Mucosa of descending colon (tissue), 3 donors: ENCODE data around the gene RUNX1. TPM values are rescaled to one million over a fixed set of nuclear protein-coding genes. Genes with fewer than 3 reads are reported as not detected.

Experiments
- ATAC-seq: fragments of 200-7000 bp; cut with Tn5 transposase; one replicate; pipeline ENCODE4 v1.9.1; 2020; ENCODE audit warnings: mild to moderate bottlenecking, moderate library complexity
- DNase-seq, 3 donors: peaks; one replicate each; pipeline ENCODE4 v3.0.0-alpha.2; 2020
- H3K36me3 ChIP-seq: fragments of 200-600 bp; one replicate; pipeline ENCODE4 v1.8.0; 2021; ENCODE audit warnings: low read depth, mild to moderate bottlenecking
- H3K4me1 ChIP-seq: fragments of 200-600 bp; one replicate; pipeline ENCODE4 v1.8.0; 2021; ENCODE audit warnings: low read depth, mild to moderate bottlenecking
- H3K4me3 ChIP-seq: fragments of 200-600 bp; one replicate; pipeline ENCODE4 v1.8.0; 2021; ENCODE audit warnings: mild to moderate bottlenecking
- H3K9me3 ChIP-seq: fragments of 200-600 bp; one replicate; pipeline ENCODE4 v1.8.0; 2021; ENCODE audit warnings: mild to moderate bottlenecking
- CTCF ChIP-seq: fragments of 200-600 bp; IDR thresholded peaks from one replicate; pipeline ENCODE4 v1.8.0; 2022; ENCODE audit warnings: antibody characterized with exemption, mild to moderate bottlenecking
- intact Hi-C, 2 donors: fragments of 100-400 bp; cut with DNase I in 1 of 2; cut with micrococcal nuclease in 1 of 2; formaldehyde crosslinking; loops; one replicate each; pipeline versions ENCODE4 v1.11.0 to v1.11.1; 2022; cut with DNase I, micrococcal nuclease
- total RNA-seq, 3 donors: library from RNA; stranded (reverse); fragmentation: NEBNext Ultra II Directional in 2 of 3; extraction: Animal tissue kit (Norgen Biotek cat#: 25700) in 2 of 3; gene quantifications; one replicate each; pipeline versions ENCODE4 v1.2.1 to v1.2.4, GENCODE V29; 2021 to 2023
- donor health status: DM: no; HTN: no; CAD: no; lungs with moderate emphysema.
- donor health status: DM: no; HTN: no; CAD: no.
- donor health status: DM: no; HTN: yes; CAD: no.

Gene RUNX1
- total RNA-seq, 3 donors from 2014 or later, result 16.5 to 29.4 (median 24.0) TPM

- DNase-seq, result peak; percentile 56 to 73 (median 62)
- peak; percentile 73 for TF ChIP-seq CTCF
- Histone ChIP-seq H3K36me3 (no peaks in the 10 kb centered on the region), H3K4me1 (peaks cover 6% of the 10 kb centered on the region), H3K9me3 (no peaks in the 10 kb centered on the region), H3K4me3 (no peak overlapping the region)
- intact Hi-C loops, result loop anchor here (10.0 kb wide), 2 partner anchors 129 to 649 kb away; no protein-coding TSS in a partner anchor
- peak; percentile 92 for ATAC-seq
These were observed 303.4 kb downstream of the RUNX1 start for GRCh38 chr21:34745557-34746255.

GRCh38 chr21:34744801-34745200 is 304.3 kb downstream of the RUNX1 start:
- ATAC-seq (no peak), DNase-seq (no peak)
- H3K36me3 ChIP-seq, result no peaks in the 10 kb centered on the region
- intact Hi-C loops, result loop anchor here (10.0 kb wide), 2 partner anchors 130 to 650 kb away; no protein-coding TSS in a partner anchor
- no peak for TF ChIP-seq CTCF
- no peaks in the 10 kb centered on the region for H3K9me3 ChIP-seq
- peaks cover 6% of the 10 kb centered on the region for H3K4me1 ChIP-seq
- no peak overlapping the region for H3K4me3 ChIP-seq

GRCh38 chr21:34743831-34744230 is 305.3 kb downstream of the RUNX1 start:
- DNase-seq (peak in 2 of 3 donors; percentile 42 to 64), ATAC-seq (peak; percentile 63)
- TF ChIP-seq CTCF, result no peak
- Histone ChIP-seq H3K36me3 (no peaks in the 10 kb centered on the region), H3K4me1 (peaks cover 6% of the 10 kb centered on the region), H3K9me3 (no peaks in the 10 kb centered on the region), H3K4me3 (no peak overlapping the region)
- intact Hi-C loops, result loop anchor here (10.0 kb wide), 2 partner anchors 131 to 651 kb away; no protein-coding TSS in a partner anchor

GRCh38 chr21:34743285-34743684 is 305.8 kb downstream of the RUNX1 start:
- ATAC-seq (no peak), DNase-seq (no peak)
- TF ChIP-seq CTCF, result no peak
- H3K36me3 ChIP-seq, result no peaks in the 10 kb centered on the region
- no peaks in the 10 kb centered on the region for H3K9me3 ChIP-seq
- no peak overlapping the region for H3K4me3 ChIP-seq
- H3K4me1 ChIP-seq, result peaks cover 6% of the 10 kb centered on the region
- intact Hi-C loops, result loop anchor here (10.0 kb wide), 2 partner anchors 132 to 652 kb away; no protein-coding TSS in a partner anchor

- no peak for DNase-seq
These were observed 308.9 kb downstream of the RUNX1 start for GRCh38 chr21:34740198-34740597.

More at GRCh38 chr21:34740198-34740597, 308.9 kb downstream of the RUNX1 start:
- H3K36me3 ChIP-seq, result no peaks in the 10 kb centered on the region
- intact Hi-C loops, result loop anchor here (10.0 kb wide), 2 partner anchors 135 to 655 kb away; no protein-coding TSS in a partner anchor
- TF ChIP-seq CTCF, result no peak
- no peak for ATAC-seq
- no peaks in the 10 kb centered on the region for H3K9me3 ChIP-seq
- H3K4me1 ChIP-seq, result peaks cover 6% of the 10 kb centered on the region
- no peak overlapping the region for H3K4me3 ChIP-seq
